H1 (cell line): ENCODE measurements around the gene UCP1. TPM values are rescaled to one million over a fixed set of nuclear protein-coding genes. Genes with fewer than 3 reads are reported as not detected.

Experiments used
- CTCF ChIA-PET: fragments of 300-600 bp; sonication (Branson Sonifier 250); formaldehyde crosslinking; loops from one replicate; lab custom pipeline; 2021; ENCODE audit not compliant: partially characterized antibody; lab: Charles Lee
- POLR2A ChIA-PET: fragments of 300-600 bp; sonication (Branson Sonifier 250); formaldehyde crosslinking; loops from one replicate; lab custom pipeline; 2021; ENCODE audit warnings: inconsistent platforms; ENCODE audit not compliant: partially characterized antibody; lab: Charles Lee
- DNase-seq, 2 experiments: peaks; one replicate each; pipeline versions ENCODE4 v3.0.0 to v3.0.0-alpha.2; 2010 to 2022; ENCODE audit warnings: low spot score in 2 of 2, low read depth in 1 of 2, mixed read lengths in 1 of 2
- FAIRE-seq: peaks from 2 replicates; lab custom pipeline; 2011; peaks lifted over from hg19 to GRCh38; lab: Jason Lieb, UNC
- H2AFZ ChIP-seq: 2 replicates; pipeline ENCODE4 v1.8.1; 2012; ENCODE audit warnings: low read length, inconsistent platforms
- H2AK5ac ChIP-seq: 2 replicates; pipeline ENCODE4 v1.6.1; 2013; ENCODE audit warnings: low read depth, low read length
- H2BK120ac ChIP-seq: replicated peaks from 2 replicates; pipeline ENCODE3; 2013; ENCODE audit warnings: low read depth, low read length, inconsistent platforms
- H2BK12ac ChIP-seq: 2 replicates; pipeline ENCODE4 v1.6.1; 2013; ENCODE audit warnings: low read depth, low read length
- H2BK15ac ChIP-seq: 2 replicates; pipeline ENCODE4 v1.6.1; 2013; ENCODE audit warnings: low read length
- H2BK20ac ChIP-seq: 2 replicates; pipeline ENCODE4 v1.6.1; 2013; ENCODE audit warnings: low read length
- H2BK5ac ChIP-seq: 2 replicates; pipeline ENCODE4 v1.6.1; 2013; ENCODE audit warnings: low read depth, low read length
- H3K14ac ChIP-seq: 2 replicates; pipeline ENCODE4 v1.6.1; 2013; ENCODE audit warnings: inconsistent platforms; ENCODE audit not compliant: insufficient read length
- H3K18ac ChIP-seq: 2 replicates; pipeline ENCODE4 v1.6.1; 2013; ENCODE audit warnings: low read length; ENCODE audit errors: extremely low read depth
- H3K23ac ChIP-seq: 2 replicates; pipeline ENCODE4 v1.6.1; 2013; ENCODE audit warnings: inconsistent platforms; ENCODE audit not compliant: insufficient read length
- H3K23me2 ChIP-seq: 2 replicates; pipeline ENCODE4 v1.6.1; 2013; ENCODE audit warnings: low read depth, low read length
- H3K27ac ChIP-seq: 2 replicates; pipeline ENCODE4 v1.6.1; 2011; ENCODE audit warnings: low read depth, low read length, inconsistent platforms
- H3K27me3 ChIP-seq, 4 experiments: replicated peaks in 1 of 4; 1 replicate in 1 of 4; 2 replicates in 3 of 4; pipeline versions ENCODE4 v1.6.1 to v1.8.1; 2011 to 2013; ENCODE audit warnings: low read length in 3 of 4, mild to moderate bottlenecking in 3 of 4, inconsistent platforms in 2 of 4, mixed read lengths in 2 of 4, moderate library complexity in 1 of 4; ENCODE audit not compliant: control insufficient read depth in 3 of 4, insufficient read depth in 3 of 4; ENCODE audit errors: extremely low read depth in 1 of 4
- H3K36me3 ChIP-seq, 4 experiments: 2 replicates each; pipeline versions ENCODE4 v1.6.1 to v1.8.1; 2011 to 2013; ENCODE audit warnings: mild to moderate bottlenecking in 4 of 4, low read length in 3 of 4, moderate library complexity in 2 of 4, control low read depth in 1 of 4, inconsistent platforms in 1 of 4; ENCODE audit not compliant: insufficient read depth in 4 of 4, control insufficient read depth in 2 of 4
- H3K4ac ChIP-seq: replicated peaks from 2 replicates; pipeline ENCODE3; 2013; ENCODE audit warnings: low read length, low read depth, mixed read lengths, inconsistent platforms; ENCODE audit not compliant: insufficient read length
- H3K4me1 ChIP-seq, 4 experiments: replicated peaks in 1 of 4; 1 replicate in 1 of 4; 2 replicates in 3 of 4; pipeline versions ENCODE4 v1.6.1 to v1.8.1; 2011 to 2013; ENCODE audit warnings: low read length in 3 of 4, inconsistent platforms in 2 of 4, mixed read lengths in 1 of 4; ENCODE audit not compliant: insufficient read depth in 4 of 4, control insufficient read depth in 3 of 4
- H3K4me2 ChIP-seq, 2 experiments: 2 replicates each; pipeline versions ENCODE4 v1.6.1 to v1.8.1; 2011 to 2013; ENCODE audit warnings: low read depth in 2 of 2, low read length in 2 of 2, control low read depth in 1 of 2, inconsistent platforms in 1 of 2, mild to moderate bottlenecking in 1 of 2; ENCODE audit not compliant: insufficient read depth in 1 of 2
- H3K4me3 ChIP-seq, 4 experiments: fragments of 200-600, 300-600 bp in 1 of 4; sonication (generic), shearing (Covaris generic), sonication (Bioruptor Twin) in 1 of 4; 2 replicates each; pipeline versions ENCODE4 v1.5.1 to v1.8.1; 2011 to 2016; ENCODE audit warnings: low read length in 4 of 4, low read depth in 3 of 4, control low read depth in 2 of 4, inconsistent platforms in 2 of 4, mild to moderate bottlenecking in 2 of 4, mixed read lengths in 1 of 4, moderate library complexity in 1 of 4; ENCODE audit not compliant: insufficient read depth in 2 of 4; ENCODE audit errors: extremely low read depth in 1 of 4
- H3K56ac ChIP-seq: replicated peaks from 2 replicates; pipeline ENCODE3; 2013; ENCODE audit warnings: low read depth, mild to moderate bottlenecking, mixed read lengths, low read length, inconsistent platforms; ENCODE audit not compliant: insufficient read length
- H3K79me1 ChIP-seq: 2 replicates; pipeline ENCODE4 v1.6.1; 2013; ENCODE audit warnings: low read depth, low read length, control low read depth
- H3K79me2 ChIP-seq, 2 experiments: 2 replicates each; pipeline versions ENCODE4 v1.6.1 to v1.8.1; 2012 to 2013; ENCODE audit warnings: low read length in 2 of 2, mild to moderate bottlenecking in 2 of 2, inconsistent platforms in 1 of 2; ENCODE audit not compliant: insufficient read depth in 2 of 2, control insufficient read depth in 1 of 2
- H3K9ac ChIP-seq, 4 experiments: replicated peaks in 1 of 4; 1 replicate in 1 of 4; 2 replicates in 3 of 4; pipeline versions ENCODE4 v1.6.1 to v1.8.1; 2011 to 2013; ENCODE audit warnings: low read depth in 3 of 4, low read length in 3 of 4, control low read depth in 2 of 4, mild to moderate bottlenecking in 2 of 4, moderate library complexity in 2 of 4, inconsistent platforms in 1 of 4; ENCODE audit errors: extremely low read depth in 1 of 4
- H3K9me3 ChIP-seq, 2 experiments: 2 replicates each; pipeline versions ENCODE4 v1.6.1 to v1.8.1; 2012 to 2013; ENCODE audit warnings: mild to moderate bottlenecking in 2 of 2, moderate library complexity in 2 of 2, control low read depth in 1 of 2, inconsistent platforms in 1 of 2, low read depth in 1 of 2, low read length in 1 of 2, mixed read lengths in 1 of 2; ENCODE audit not compliant: insufficient read depth in 2 of 2
- H4K20me1 ChIP-seq, 2 experiments: replicated peaks in 1 of 2; 2 replicates each; pipeline versions ENCODE3 to v1.8.1; 2011 to 2013; ENCODE audit warnings: inconsistent platforms in 2 of 2, low read length in 2 of 2, mild to moderate bottlenecking in 1 of 2; ENCODE audit not compliant: insufficient read depth in 2 of 2, control insufficient read depth in 1 of 2
- H4K5ac ChIP-seq: 2 replicates; pipeline ENCODE4 v1.6.1; 2013; ENCODE audit warnings: low read length, low read depth, mixed read lengths, inconsistent platforms; ENCODE audit not compliant: insufficient read length
- H4K8ac ChIP-seq: 2 replicates; pipeline ENCODE4 v1.8.0; 2013; ENCODE audit warnings: mild to moderate bottlenecking, moderate library complexity, low read length, inconsistent platforms; ENCODE audit not compliant: insufficient read depth; ENCODE audit errors: extremely low read depth
- H4K91ac ChIP-seq: replicated peaks from 2 replicates; pipeline ENCODE3; 2013; ENCODE audit warnings: low read length, mixed read lengths, inconsistent platforms; ENCODE audit not compliant: insufficient read length
- CREB1 ChIP-seq: IDR thresholded peaks from 2 replicates; pipeline ENCODE4 v1.6.1; 2012; ENCODE audit warnings: inconsistent platforms
- CTCF ChIP-seq, 3 experiments: IDR thresholded peaks; 1 replicate in 2 of 3; 2 replicates in 1 of 3; pipeline versions ENCODE4 v1.5.1 to v1.6.1; 2011; ENCODE audit warnings: low read length in 3 of 3, mild to moderate bottlenecking in 3 of 3, inconsistent platforms in 2 of 3, low read depth in 1 of 3, moderate library complexity in 1 of 3; ENCODE audit not compliant: insufficient read depth in 1 of 3; ENCODE audit errors: control extremely low read depth in 1 of 3
- KDM1A ChIP-seq: fragments of 200-600, 300-600 bp; sonication (generic); IDR thresholded peaks from 2 replicates; pipeline ENCODE4 v1.7.1; 2016; ENCODE audit warnings: mild to moderate bottlenecking, low read length, borderline replicate concordance
- RAD21 ChIP-seq, 2 experiments: IDR thresholded peaks in 1 of 2; conservative IDR thresholded peaks in 1 of 2; 2 replicates each; pipeline ENCODE4 v1.6.1; 2011; ENCODE audit warnings: low read depth in 2 of 2, low read length in 2 of 2, improper control_type of control experiment in 1 of 2, inconsistent platforms in 1 of 2, mild to moderate bottlenecking in 1 of 2, moderate library complexity in 1 of 2
- WGBS, 2 experiments: shearing (Covaris generic) in 1 of 2; methylation state at CpG; one replicate each; pipeline versions ENCODE4 v1.1.6 to v1.1.7; 2013 to 2015; ENCODE audit warnings: low lambda C conversion rate in 2 of 2, mixed read lengths in 2 of 2, inconsistent platforms in 1 of 2, low coverage in 1 of 2, missing lambda C conversion rate in 1 of 2; ENCODE audit not compliant: insufficient replicate concordance in 2 of 2, insufficient coverage in 1 of 2, insufficient read length in 1 of 2; ENCODE audit errors: extremely low coverage in 1 of 2, missing lambda C conversion rate in 1 of 2; 5-methylcytosine and 5-hydroxymethylcytosine counted together
- polyA plus RNA-seq, 7 experiments: library from polyadenylated mRNA; depleted of rRNA in 3 of 7; stranded (reverse) in 5 of 7; unstranded in 2 of 7; fragments of >200 nt in 5 of 7; fragments of 200-250 nt in 2 of 7; gene quantifications; 1 replicate in 5 of 7; 2 replicates in 1 of 7; 4 replicates in 1 of 7; pipeline versions ENCODE4 v1.2.1 to v1.2.3, GENCODE V29; 2011 to 2013; ENCODE audit warnings: missing spikeins in 2 of 7, mixed read lengths in 2 of 7
- total RNA-seq: library from RNA; stranded (reverse); fragmentation: NEBNext Ultra II Directional; extraction: Animal tissue kit (Norgen Biotek cat#: 25700); gene quantifications from 2 replicates; pipeline ENCODE4 v1.2.1, GENCODE V29; 2021

The UCP1 gene
- total and polyA plus RNA-seq, 2 of the 8 experiments (the other 6 are each of a cell fraction or from before 2014, with no cell fraction given), result 0.20 to 0.44 TPM

DNA sequence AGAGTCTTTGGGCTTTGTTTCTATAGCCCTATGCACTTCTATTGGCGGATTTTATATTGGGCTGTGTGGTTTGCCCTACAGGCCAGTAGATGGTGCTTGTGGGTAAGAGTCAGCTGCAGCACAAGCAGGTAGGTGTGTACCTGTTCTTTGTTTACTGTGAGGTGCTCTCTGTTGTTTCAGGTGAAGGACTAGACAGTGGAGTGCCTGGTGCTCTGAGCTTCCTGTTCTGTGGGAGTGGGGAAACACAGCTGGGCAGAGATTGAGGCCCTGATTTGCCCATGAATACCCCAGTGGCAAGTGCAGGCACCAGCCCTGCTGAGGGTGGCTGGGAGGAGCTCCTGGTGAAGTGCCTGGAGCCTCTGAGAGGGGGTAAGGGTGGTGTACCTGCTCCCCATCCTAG lies 26.3 kb upstream of the UCP1 start:
- H3K23ac ChIP-seq, result no peak overlapping the region
- H4K5ac ChIP-seq, result no peak overlapping the region
- peak; percentile 81 for FAIRE-seq
- H2BK5ac ChIP-seq, result no peak overlapping the region
- H3K4ac ChIP-seq, result no peak overlapping the region
- ChIA-PET CTCF (interaction anchor here (0.6 to 2.5 kb wide), 24 partner anchors 9 to 923 kb away, joined by 3 to 25 read pairs (median 6); partner anchors contain the start of gene ELMOD2), POLR2A (no interaction called here)
- no peak overlapping the region for H2BK20ac ChIP-seq
- H4K8ac ChIP-seq, result peak overlapping the region; percentile 71; the same call in 1 of the 2 replicates
- H2AFZ ChIP-seq, result peak overlapping the region; percentile 97
- no peak overlapping the region for H2BK15ac ChIP-seq
- H3K4me2 ChIP-seq, result no peak overlapping the region
- no peak overlapping the region for H2BK12ac ChIP-seq
- H2AK5ac ChIP-seq, result no peak overlapping the region
- peak in 1 of 2 experiments; percentile 50 for DNase-seq
- H3K27me3 ChIP-seq, result no peaks in the 10 kb centered on the region
- no peak overlapping the region; a peak in 1 of 7 replicates for H3K9ac ChIP-seq
- no peak overlapping the region for H4K91ac ChIP-seq
- no peaks in the 10 kb centered on the region for H3K79me1 ChIP-seq
- no peak overlapping the region for H3K56ac ChIP-seq
- no peak overlapping the region for H3K4me3 ChIP-seq
- H3K18ac ChIP-seq, result no peak overlapping the region; the same call in 1 of the 2 replicates
- H4K20me1 ChIP-seq, result no peaks in the 10 kb centered on the region
- 23% methylated on average over 1 of the region's 1 CpG; no CpG with 5 or more reads in 1 of the 2 experiments for WGBS, 2 experiments
- no peaks in the 10 kb centered on the region for H3K36me3 ChIP-seq
- H3K23me2 ChIP-seq, result no peaks in the 10 kb centered on the region
- peaks cover 2% of the 10 kb centered on the region in 2 experiments; a peak in 1 of 4 replicates for H3K9me3 ChIP-seq
- no peak overlapping the region for H3K14ac ChIP-seq
- no peak overlapping the region for H2BK120ac ChIP-seq
- H3K27ac ChIP-seq, result no peak overlapping the region
- no peaks in the 10 kb centered on the region for H3K79me2 ChIP-seq
- peaks cover 0 to 2% (median 2%) of the 10 kb centered on the region in 4 experiments; a peak in 2 of 7 replicates for H3K4me1 ChIP-seq
- peak; percentile 62 to 84 (median 82) for TF ChIP-seq CTCF (IDR thresholded peaks at IDR 0.05; ENCODE audit: control extremely low read depth in 1 of 3, insufficient read depth in 1 of 3, low read depth in 1 of 3, low read length in 3 of 3)
- peak; percentile 88 to 91 for TF ChIP-seq RAD21 (IDR thresholded peaks at IDR 0.05 in 1 of 2, conservative IDR thresholded peaks at IDR 0.05 in 1 of 2; ENCODE audit: low read depth in 2 of 2, low read length in 2 of 2)
- no peak for TF ChIP-seq KDM1A
- peak; percentile 33; the same call in 1 of the 2 replicates for TF ChIP-seq CREB1
